Panc1 (cell line): Measurements from ENCODE around the gene DYNLT1. TPM values are rescaled to one million over a fixed set of nuclear protein-coding genes. Genes with fewer than 3 reads are reported as not detected.
"Not testable (repeated sequence)": the region's sequence is repeated elsewhere in the genome, so short reads cannot be mapped to it uniquely, and the experiment has no call there.

Experiments used
- ATAC-seq: fragments of 200-7000 bp; cut with Tn5 transposase; 2 replicates; pipeline ENCODE4 v1.9.1; 2020; ENCODE audit warnings: mild to moderate bottlenecking, moderate library complexity
- BruUV-seq: library from RNA; stranded (reverse); fragments of 400-500 nt; replicated peaks from 2 replicates; lab custom pipeline; 2021; lab: Mats Ljungman, UMichigan
- CTCF ChIA-PET: fragments of 300-600 bp; sonication (Branson Sonifier 250); formaldehyde crosslinking; loops from one replicate; lab custom pipeline; 2022; ENCODE audit warnings: antibody characterized with exemption; lab: Charles Lee
- POLR2A ChIA-PET: fragments of 300-600 bp; sonication (Branson Sonifier 250); formaldehyde crosslinking; loops from one replicate; lab custom pipeline; 2022; ENCODE audit warnings: antibody characterized with exemption; lab: Charles Lee
- DNase-seq: peaks from one replicate; pipeline ENCODE4 v3.0.0-alpha.2; 2010; ENCODE audit warnings: low read depth, low spot score
- H3K27ac ChIP-seq: 2 replicates; pipeline ENCODE4 v1.5.1; 2011; ENCODE audit warnings: mild to moderate bottlenecking, low read length, inconsistent platforms
- H3K27me3 ChIP-seq: fragments of 200-500 bp; sonication (Bioruptor generic); 2 replicates; pipeline ENCODE4 v1.6.0; 2014; ENCODE audit warnings: low read length, inconsistent platforms; ENCODE audit not compliant: control insufficient read depth, insufficient read depth
- H3K36me3 ChIP-seq: fragments of 200-500 bp; sonication (Bioruptor generic); 2 replicates; pipeline ENCODE4 v1.5.1; 2014; ENCODE audit warnings: inconsistent platforms, mild to moderate bottlenecking, low read length, moderate library complexity; ENCODE audit not compliant: control insufficient read depth, insufficient read depth
- H3K4me1 ChIP-seq: 2 replicates; pipeline ENCODE4 v1.5.1; 2011; ENCODE audit warnings: inconsistent platforms, mild to moderate bottlenecking, low read length, moderate library complexity; ENCODE audit not compliant: control insufficient read depth, insufficient read depth
- H3K4me3 ChIP-seq, 2 experiments: 2 replicates each; pipeline ENCODE4 v1.5.1; 2011 to 2012; ENCODE audit warnings: low read depth in 2 of 2, low read length in 2 of 2, mild to moderate bottlenecking in 2 of 2, inconsistent platforms in 1 of 2, moderate library complexity in 1 of 2
- H3K9me3 ChIP-seq: fragments of 200-500 bp; sonication (Bioruptor generic); 2 replicates; pipeline ENCODE4 v1.5.1; 2014; ENCODE audit warnings: low read depth, mild to moderate bottlenecking, inconsistent platforms, low read length, moderate library complexity; ENCODE audit not compliant: control insufficient read depth, insufficient read depth
- POLR2AphosphoS5 ChIP-seq: IDR thresholded peaks from 2 replicates; pipeline ENCODE4 v1.6.1; 2012; ENCODE audit warnings: mild to moderate bottlenecking, low read depth, low read length, moderate library complexity
- SIN3A ChIP-seq: IDR thresholded peaks from 2 replicates; pipeline ENCODE4 v1.6.1; 2012; ENCODE audit warnings: low read depth, mild to moderate bottlenecking, low read length, moderate library complexity, borderline replicate concordance; ENCODE audit not compliant: insufficient read depth
- TCF7L2 ChIP-seq: IDR thresholded peaks from 2 replicates; pipeline ENCODE4 v1.6.1; 2011; ENCODE audit warnings: mild to moderate bottlenecking, low read depth, low read length, inconsistent platforms
- in situ Hi-C: cut with HindIII; loops from 2 replicates; pipeline ENCODE4 v1.10.0; 2016; ENCODE audit warnings: low sequenced_read_pairs, low pct_unique_long_range_greater_than_20kb
- intact Hi-C: fragments of 100-400 bp; cut with micrococcal nuclease; formaldehyde crosslinking; loops from one replicate; pipeline ENCODE4 v1.10.0; 2022; ENCODE audit not compliant: unreplicated experiment
- total RNA-seq: library from RNA; stranded (reverse); gene quantifications from one replicate; pipeline ENCODE4 v1.2.1, GENCODE V29; 2021; ENCODE audit not compliant: unreplicated experiment
- TF ChIP-seq, protein P1 (sequence below): fragments of 450-650 bp; IDR thresholded peaks from 2 replicates; pipeline ENCODE4 v1.5.1; 2017; ENCODE audit warnings: mild to moderate bottlenecking
- TF ChIP-seq, protein P2 (sequence below), 2 experiments: IDR thresholded peaks; 2 replicates each; pipeline ENCODE4 v1.6.1; 2011 to 2012; ENCODE audit warnings: low read depth in 2 of 2, control low read depth in 1 of 2, low read length in 1 of 2, mild to moderate bottlenecking in 1 of 2, moderate library complexity in 1 of 2; ENCODE audit not compliant: insufficient read depth in 1 of 2

The DYNLT1 gene
- total RNA-seq, 1 experiment from 2014 or later: 137 TPM

DNA sequence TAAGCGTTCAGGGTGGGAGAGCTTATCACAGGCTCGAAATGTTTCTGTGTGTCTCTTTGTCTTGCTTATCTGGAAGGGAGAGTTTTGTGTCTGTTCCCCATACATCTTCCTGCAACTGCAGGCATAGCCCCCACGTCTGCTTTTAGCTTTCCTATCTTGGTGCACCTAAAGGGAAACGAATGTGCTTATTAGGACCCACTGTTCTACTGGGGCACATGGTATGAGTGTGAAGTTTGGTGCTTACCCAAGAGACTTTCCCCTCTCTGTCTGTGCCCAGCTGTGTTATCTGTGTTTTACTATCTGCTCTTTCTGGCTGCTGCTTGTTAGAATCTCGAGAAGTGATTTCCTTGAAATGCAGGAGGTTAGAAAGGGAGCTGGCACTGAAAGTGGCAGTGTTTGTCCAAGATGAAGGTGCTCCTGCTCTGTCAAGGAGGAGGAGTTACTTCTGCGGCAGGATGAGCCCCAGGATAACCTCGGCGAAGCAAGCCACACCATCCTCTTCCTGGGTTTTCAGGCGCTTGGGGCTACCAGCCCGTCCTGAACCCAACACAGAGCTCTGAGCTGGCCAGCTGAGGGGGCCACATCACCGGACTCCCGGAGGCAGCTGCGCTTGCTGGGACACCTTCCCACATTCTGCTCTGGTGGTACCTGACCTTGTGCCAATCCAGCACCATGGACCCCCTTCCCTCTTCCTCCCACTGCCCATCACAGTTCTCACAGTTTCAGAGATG lies 23.4 kb downstream of the DYNLT1 start:
- no peaks in the 10 kb centered on the region for H3K4me1 ChIP-seq
- intact Hi-C loops: no loop called here
- TF ChIP-seq POLR2AphosphoS5: no peak
- no peak for TF ChIP-seq SIN3A
- TF ChIP-seq, protein P1, sequence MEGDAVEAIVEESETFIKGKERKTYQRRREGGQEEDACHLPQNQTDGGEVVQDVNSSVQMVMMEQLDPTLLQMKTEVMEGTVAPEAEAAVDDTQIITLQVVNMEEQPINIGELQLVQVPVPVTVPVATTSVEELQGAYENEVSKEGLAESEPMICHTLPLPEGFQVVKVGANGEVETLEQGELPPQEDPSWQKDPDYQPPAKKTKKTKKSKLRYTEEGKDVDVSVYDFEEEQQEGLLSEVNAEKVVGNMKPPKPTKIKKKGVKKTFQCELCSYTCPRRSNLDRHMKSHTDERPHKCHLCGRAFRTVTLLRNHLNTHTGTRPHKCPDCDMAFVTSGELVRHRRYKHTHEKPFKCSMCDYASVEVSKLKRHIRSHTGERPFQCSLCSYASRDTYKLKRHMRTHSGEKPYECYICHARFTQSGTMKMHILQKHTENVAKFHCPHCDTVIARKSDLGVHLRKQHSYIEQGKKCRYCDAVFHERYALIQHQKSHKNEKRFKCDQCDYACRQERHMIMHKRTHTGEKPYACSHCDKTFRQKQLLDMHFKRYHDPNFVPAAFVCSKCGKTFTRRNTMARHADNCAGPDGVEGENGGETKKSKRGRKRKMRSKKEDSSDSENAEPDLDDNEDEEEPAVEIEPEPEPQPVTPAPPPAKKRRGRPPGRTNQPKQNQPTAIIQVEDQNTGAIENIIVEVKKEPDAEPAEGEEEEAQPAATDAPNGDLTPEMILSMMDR: no peak
- in situ Hi-C loops: no loop called here
- DNase-seq (no peak), ATAC-seq (no peak)
- CTCF ChIA-PET: no interaction called here
- H3K36me3 ChIP-seq: peaks cover 5% of the 10 kb centered on the region; the same call in 1 of the 2 replicates
- no peak overlapping the region for H3K27ac ChIP-seq
- H3K9me3 ChIP-seq: no peaks in the 10 kb centered on the region
- POLR2A ChIA-PET: no interaction called here
- no peaks in the 10 kb centered on the region for H3K27me3 ChIP-seq
- BruUV-seq: no TSS peak
- no peak overlapping the region for H3K4me3 ChIP-seq

DNA sequence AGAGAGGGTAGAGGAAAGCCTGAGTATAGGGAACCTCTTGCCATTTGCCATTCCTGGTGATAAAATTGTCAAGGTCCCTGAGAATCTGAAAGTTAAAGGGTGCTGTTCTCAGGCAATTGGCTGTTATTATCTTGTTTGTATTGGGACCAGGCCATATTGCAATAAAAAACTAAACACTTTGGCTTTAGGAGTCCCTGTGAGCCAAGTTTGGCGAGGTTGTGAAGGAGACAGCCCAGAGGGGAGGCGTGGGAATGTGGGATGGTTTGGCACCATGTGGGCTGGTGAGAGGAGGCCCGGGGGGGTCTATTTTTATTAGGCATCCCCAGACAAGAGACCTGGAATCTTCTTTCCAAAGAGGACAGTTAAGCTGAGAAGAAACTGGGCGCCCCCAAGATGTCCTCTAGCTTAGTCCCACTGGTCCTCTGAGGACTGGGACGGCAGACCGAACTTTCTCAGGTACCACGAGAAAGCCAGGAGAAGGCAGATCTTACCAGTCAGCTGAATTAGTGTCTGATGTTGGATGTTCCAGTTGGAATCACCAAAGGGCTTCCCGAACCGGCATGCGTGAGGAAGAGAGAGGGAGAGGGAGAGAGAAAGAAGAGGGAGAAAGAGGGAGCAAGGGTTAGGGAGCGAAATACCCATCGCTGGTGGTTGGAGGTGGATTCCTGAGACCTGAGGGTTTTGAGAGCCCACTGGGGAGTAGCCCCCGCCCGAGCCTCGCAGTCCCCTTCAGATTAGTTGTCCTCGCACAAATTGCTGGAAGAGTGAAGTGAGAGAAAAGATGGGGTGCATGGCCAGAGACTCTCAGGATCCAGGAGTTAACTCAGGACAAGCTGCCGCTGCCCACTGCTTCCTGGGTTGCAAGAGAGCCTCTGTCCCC lies 24.4 kb downstream of the DYNLT1 start:
- H3K27me3 ChIP-seq: no peaks in the 10 kb centered on the region
- no peaks in the 10 kb centered on the region for H3K9me3 ChIP-seq
- no peak overlapping the region for H3K4me3 ChIP-seq
- ATAC-seq (no peak), DNase-seq (no peak)
- no peaks in the 10 kb centered on the region for H3K4me1 ChIP-seq
- POLR2A ChIA-PET: no interaction called here
- no peak overlapping the region for H3K27ac ChIP-seq
- in situ Hi-C loops: no loop called here
- BruUV-seq: no TSS peak
- intact Hi-C loops: no loop called here
- CTCF ChIA-PET: no interaction called here
- TF ChIP-seq, protein P1: no peak
- no peak for TF ChIP-seq TCF7L2
- no peak for TF ChIP-seq SIN3A
- no peak for TF ChIP-seq POLR2AphosphoS5
- TF ChIP-seq, protein P2, sequence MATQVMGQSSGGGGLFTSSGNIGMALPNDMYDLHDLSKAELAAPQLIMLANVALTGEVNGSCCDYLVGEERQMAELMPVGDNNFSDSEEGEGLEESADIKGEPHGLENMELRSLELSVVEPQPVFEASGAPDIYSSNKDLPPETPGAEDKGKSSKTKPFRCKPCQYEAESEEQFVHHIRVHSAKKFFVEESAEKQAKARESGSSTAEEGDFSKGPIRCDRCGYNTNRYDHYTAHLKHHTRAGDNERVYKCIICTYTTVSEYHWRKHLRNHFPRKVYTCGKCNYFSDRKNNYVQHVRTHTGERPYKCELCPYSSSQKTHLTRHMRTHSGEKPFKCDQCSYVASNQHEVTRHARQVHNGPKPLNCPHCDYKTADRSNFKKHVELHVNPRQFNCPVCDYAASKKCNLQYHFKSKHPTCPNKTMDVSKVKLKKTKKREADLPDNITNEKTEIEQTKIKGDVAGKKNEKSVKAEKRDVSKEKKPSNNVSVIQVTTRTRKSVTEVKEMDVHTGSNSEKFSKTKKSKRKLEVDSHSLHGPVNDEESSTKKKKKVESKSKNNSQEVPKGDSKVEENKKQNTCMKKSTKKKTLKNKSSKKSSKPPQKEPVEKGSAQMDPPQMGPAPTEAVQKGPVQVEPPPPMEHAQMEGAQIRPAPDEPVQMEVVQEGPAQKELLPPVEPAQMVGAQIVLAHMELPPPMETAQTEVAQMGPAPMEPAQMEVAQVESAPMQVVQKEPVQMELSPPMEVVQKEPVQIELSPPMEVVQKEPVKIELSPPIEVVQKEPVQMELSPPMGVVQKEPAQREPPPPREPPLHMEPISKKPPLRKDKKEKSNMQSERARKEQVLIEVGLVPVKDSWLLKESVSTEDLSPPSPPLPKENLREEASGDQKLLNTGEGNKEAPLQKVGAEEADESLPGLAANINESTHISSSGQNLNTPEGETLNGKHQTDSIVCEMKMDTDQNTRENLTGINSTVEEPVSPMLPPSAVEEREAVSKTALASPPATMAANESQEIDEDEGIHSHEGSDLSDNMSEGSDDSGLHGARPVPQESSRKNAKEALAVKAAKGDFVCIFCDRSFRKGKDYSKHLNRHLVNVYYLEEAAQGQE (IDR thresholded peaks at IDR 0.05; ENCODE audit: insufficient read depth in 1 of 2, low read depth in 2 of 2, low read length in 1 of 2): no peak
- peaks cover 5% of the 10 kb centered on the region; the same call in 1 of the 2 replicates for H3K36me3 ChIP-seq

DNA sequence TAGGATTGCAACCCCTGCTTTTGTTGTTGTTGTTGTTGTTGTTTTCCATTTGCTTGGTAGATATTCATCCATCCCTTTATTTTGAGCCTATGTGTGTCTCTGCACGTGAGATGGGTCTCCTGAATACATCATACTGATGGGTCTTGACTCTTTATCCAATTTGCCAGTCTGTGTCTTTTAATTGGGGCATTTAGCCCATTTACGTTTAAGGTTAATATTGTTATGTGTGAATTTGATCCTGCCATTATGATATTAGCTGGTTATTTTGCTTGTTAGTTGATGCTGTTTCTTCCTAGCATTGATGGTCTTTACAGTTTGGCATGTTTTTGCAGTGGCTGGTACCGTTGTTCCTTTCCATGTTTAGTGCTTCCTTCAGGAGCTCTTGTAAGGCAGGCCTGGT lies 26.3 kb downstream of the DYNLT1 start:
- H3K27ac ChIP-seq, CTCF ChIA-PET, BruUV-seq, ATAC-seq, DNase-seq, H3K4me3 ChIP-seq, intact Hi-C loops, H3K9me3 ChIP-seq, in situ Hi-C loops, H3K36me3 ChIP-seq, POLR2A ChIA-PET, H3K4me1 ChIP-seq, H3K27me3 ChIP-seq: not testable (repeated sequence)

DNA sequence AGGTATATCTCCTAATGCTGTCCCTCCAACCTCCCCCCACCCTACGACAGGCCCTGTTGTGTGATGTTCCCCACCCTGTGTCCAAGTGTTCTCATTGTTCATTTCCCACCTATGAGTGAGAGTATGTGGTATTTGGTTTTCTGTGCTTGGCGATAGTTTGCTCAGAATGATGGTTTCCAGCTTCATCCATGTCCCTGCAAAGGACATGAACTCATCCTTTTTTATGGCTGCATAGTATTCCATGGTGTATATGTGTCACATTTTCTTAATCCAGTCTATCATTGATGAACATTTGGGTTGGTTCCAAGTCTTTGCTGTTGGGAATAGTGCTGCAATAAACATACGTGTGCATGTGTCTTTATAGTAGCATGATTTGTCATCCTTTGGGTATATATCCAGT lies 29.9 kb downstream of the DYNLT1 start:
- H3K4me3 ChIP-seq, CTCF ChIA-PET, H3K4me1 ChIP-seq, H3K36me3 ChIP-seq, BruUV-seq, DNase-seq, H3K9me3 ChIP-seq, H3K27ac ChIP-seq, ATAC-seq, intact Hi-C loops, in situ Hi-C loops, POLR2A ChIA-PET, H3K27me3 ChIP-seq: not testable (repeated sequence)
